Endothelial cell (in vitro differentiated cells): ENCODE measurements around the gene GID4. TPM values are rescaled to one million over a fixed set of nuclear protein-coding genes. Genes with fewer than 3 reads are reported as not detected.
A peak's percentile ranks its signal among the peaks of the same experiment; 100 is the strongest.
"Not testable (repeated sequence)": the region's sequence is repeated elsewhere in the genome, so short reads cannot be mapped to it uniquely, and the experiment has no call there.

Source experiments
- DNase-seq: peaks from one replicate; pipeline ENCODE4 v3.0.0; 2021; ENCODE audit warnings: low spot score
- H3K27ac Mint-ChIP-seq: one replicate; pipeline ENCODE4 v1.8.0; 2021; ENCODE audit warnings: mixed read lengths, inconsistent platforms; ENCODE audit not compliant: unreplicated experiment
- H3K27me3 Mint-ChIP-seq: one replicate; pipeline ENCODE4 v1.8.0; 2021; ENCODE audit warnings: mild to moderate bottlenecking, moderate library complexity, mixed read lengths, inconsistent platforms; ENCODE audit not compliant: unreplicated experiment
- H3K36me3 Mint-ChIP-seq: one replicate; pipeline ENCODE4 v1.8.0; 2021; ENCODE audit warnings: mild to moderate bottlenecking, low read depth, mixed read lengths, inconsistent platforms; ENCODE audit not compliant: unreplicated experiment
- H3K4me1 Mint-ChIP-seq: one replicate; pipeline ENCODE4 v1.8.0; 2021; ENCODE audit warnings: mild to moderate bottlenecking, mixed read lengths, inconsistent platforms; ENCODE audit not compliant: unreplicated experiment
- H3K4me3 Mint-ChIP-seq: one replicate; pipeline ENCODE4 v1.8.0; 2021; ENCODE audit warnings: mild to moderate bottlenecking, mixed read lengths, inconsistent platforms; ENCODE audit not compliant: unreplicated experiment
- H3K9me3 Mint-ChIP-seq: one replicate; pipeline ENCODE4 v1.8.0; 2021; ENCODE audit warnings: mixed read lengths, inconsistent platforms; ENCODE audit not compliant: unreplicated experiment
- total RNA-seq: library from RNA; stranded (reverse); fragmentation: NEBNext Ultra II Directional; extraction: Animal tissue kit (Norgen Biotek cat#: 25700); gene quantifications from one replicate; pipeline ENCODE4 v1.2.1, GENCODE V29; 2021; ENCODE audit not compliant: unreplicated experiment
- TF ChIP-seq, protein P1 (sequence below): fragments of 200-600 bp; sonication (generic); IDR thresholded peaks from one replicate; pipeline ENCODE4 v1.5.0; 2021; ENCODE audit warnings: antibody characterized with exemption; ENCODE audit not compliant: unreplicated experiment

GID4 gene
- total RNA-seq, 1 donor from 2014 or later = 15.5 TPM

DNA sequence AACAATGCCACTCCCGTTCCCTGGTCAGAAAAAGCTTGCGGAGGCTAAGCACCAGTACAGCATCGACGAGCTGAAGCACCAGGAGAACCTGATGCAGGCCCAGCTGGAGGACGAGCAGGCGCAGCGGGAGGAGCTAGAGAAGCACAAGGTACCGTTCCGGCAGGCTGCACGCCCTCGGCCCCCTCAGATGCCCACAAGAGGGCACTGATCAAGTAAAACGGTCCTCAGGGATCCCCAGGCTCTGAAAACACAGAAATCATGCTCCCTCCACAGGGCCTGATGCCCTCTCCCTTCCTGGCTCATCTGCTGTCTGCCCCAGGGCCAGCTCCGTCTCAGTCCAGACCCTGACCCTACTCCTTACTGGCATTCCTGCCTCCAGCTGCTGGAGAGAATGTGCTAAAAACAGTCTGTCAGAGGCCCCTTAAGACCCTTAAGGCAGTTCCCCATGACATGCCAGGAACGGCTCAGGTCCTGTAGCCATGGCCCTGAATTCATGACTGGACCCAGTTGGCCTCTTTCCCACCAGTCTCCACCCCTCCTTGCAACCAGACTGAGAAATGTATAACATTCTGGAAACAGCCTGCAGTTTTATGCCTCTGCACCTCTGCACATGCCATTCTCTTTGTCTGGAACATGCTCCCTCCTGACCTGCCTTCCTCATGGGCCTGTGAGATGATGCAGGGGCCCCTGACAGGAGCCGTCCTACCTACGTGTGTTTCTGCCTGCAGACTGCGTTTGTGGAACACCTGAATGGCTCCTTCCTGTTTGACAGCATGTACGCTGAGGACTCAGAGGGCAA, 44.7 kb upstream of the GID4 start:
- no peak overlapping the region for H3K27ac Mint-ChIP-seq
- peak; percentile 58 for DNase-seq
- peaks cover 4% of the 10 kb centered on the region for H3K36me3 Mint-ChIP-seq
- peaks cover 8% of the 10 kb centered on the region for H3K27me3 Mint-ChIP-seq
- no peaks in the 10 kb centered on the region for H3K4me1 Mint-ChIP-seq
- no peaks in the 10 kb centered on the region for H3K9me3 Mint-ChIP-seq
- no peak overlapping the region for H3K4me3 Mint-ChIP-seq
- TF ChIP-seq, protein P1, sequence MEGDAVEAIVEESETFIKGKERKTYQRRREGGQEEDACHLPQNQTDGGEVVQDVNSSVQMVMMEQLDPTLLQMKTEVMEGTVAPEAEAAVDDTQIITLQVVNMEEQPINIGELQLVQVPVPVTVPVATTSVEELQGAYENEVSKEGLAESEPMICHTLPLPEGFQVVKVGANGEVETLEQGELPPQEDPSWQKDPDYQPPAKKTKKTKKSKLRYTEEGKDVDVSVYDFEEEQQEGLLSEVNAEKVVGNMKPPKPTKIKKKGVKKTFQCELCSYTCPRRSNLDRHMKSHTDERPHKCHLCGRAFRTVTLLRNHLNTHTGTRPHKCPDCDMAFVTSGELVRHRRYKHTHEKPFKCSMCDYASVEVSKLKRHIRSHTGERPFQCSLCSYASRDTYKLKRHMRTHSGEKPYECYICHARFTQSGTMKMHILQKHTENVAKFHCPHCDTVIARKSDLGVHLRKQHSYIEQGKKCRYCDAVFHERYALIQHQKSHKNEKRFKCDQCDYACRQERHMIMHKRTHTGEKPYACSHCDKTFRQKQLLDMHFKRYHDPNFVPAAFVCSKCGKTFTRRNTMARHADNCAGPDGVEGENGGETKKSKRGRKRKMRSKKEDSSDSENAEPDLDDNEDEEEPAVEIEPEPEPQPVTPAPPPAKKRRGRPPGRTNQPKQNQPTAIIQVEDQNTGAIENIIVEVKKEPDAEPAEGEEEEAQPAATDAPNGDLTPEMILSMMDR = no peak

DNA sequence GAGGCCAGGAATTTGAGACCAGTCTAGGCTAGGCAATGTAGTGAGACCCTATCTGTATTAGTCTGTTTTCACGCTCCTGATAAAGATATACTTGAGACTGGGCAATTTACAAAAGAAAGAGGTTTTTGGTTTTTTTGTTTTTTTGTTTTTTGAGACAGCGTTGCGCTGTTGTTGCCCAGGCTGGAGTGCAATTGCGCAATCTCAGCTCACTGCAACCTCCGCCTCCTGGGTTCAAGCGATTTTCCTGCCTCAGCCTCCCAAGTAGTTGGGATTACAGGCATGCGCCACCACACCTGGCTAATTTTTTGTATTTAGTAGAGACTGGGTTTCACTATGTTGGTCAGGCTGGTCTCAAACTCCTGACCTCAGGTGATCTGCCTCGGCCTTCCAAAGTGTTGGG, 43.3 kb upstream of the GID4 start:
- DNase-seq, H3K27ac Mint-ChIP-seq, H3K4me3 Mint-ChIP-seq, H3K9me3 Mint-ChIP-seq, H3K36me3 Mint-ChIP-seq, H3K4me1 Mint-ChIP-seq, H3K27me3 Mint-ChIP-seq: not testable (repeated sequence)

DNA sequence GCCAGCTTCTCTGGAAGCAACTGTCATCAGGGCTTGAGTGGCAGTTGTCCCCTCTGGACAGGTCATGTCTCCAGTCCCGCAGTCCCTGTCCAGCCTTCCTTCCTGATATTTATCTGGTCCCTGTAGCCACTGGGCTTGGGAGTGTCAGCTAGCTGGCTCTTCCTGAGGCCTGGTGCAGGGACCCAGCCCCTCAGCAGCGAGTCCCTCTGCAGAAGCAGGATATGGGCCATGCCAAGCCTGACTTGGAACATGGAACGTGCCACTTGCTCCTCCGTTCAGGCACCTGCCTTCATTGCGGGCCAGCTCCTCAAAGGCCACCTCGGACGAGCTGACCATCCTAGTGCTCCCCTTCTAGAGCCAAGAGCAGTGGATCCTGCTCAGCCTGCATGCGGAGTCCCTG, 40.3 kb upstream of the GID4 start:
- Mint-ChIP-seq H3K4me3 (no peak overlapping the region), H3K27me3 (peaks cover 7% of the 10 kb centered on the region), H3K4me1 (peaks cover 3% of the 10 kb centered on the region), H3K36me3 (peaks cover 4% of the 10 kb centered on the region), H3K27ac (no peak overlapping the region), H3K9me3 (no peaks in the 10 kb centered on the region)
- no peak for DNase-seq
- TF ChIP-seq, protein P1 = no peak

DNA sequence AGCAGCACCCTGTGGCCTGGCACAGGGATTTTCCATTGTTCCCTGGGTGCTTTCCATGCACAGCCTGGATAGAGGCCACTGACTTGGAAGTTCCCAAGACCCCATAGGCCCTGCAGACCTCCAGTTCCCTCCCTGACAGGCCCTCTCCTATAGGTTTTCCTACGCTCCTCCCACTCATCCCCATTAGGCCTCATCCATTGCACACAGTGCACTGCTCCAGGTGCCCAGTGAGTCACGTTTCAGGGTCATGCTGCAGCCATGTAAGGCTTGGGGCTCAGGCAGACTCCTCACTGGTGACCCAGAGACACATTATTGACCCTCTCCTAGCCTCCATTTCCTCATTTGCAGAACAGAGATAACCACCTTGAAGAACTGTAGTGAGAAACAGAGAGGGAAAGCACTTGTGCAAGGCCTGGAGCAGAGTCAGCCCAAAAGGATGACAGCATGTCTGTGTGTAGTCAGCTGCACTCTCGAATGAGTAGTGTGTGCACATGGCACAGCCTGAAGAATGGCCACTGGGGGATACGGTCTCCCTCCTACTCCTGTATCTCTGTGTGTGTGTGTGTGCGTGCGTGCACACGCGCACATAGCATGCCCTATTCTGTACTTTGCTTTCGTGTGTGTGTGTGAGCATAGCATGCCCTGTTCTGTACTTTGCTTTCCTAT, 39.7 kb upstream of the GID4 start:
- Mint-ChIP-seq H3K27ac (no peak overlapping the region), H3K36me3 (peaks cover 4% of the 10 kb centered on the region), H3K4me1 (peaks cover 3% of the 10 kb centered on the region), H3K4me3 (no peak overlapping the region), H3K9me3 (no peaks in the 10 kb centered on the region), H3K27me3 (peaks cover 7% of the 10 kb centered on the region)
- TF ChIP-seq, protein P1 = no peak
- DNase-seq = no peak

DNA sequence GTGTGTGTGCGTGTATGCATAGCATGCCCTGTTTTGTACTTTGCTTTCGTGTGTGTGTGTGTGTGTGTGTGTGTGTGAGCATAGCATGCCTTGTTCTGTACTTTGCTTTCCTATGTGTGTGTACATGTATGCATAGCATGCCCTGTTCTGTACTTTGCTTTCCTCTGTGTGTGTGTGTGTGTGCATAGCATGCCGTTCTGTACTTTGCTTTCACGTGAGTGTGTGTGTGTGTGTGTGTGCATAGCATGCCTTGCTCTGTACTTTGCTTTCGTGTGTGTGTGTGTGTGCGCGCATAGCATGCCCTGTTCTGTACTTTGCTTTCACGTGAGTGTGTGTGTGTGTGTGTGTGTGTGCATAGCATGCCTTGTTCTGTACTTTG, 39.2 kb upstream of the GID4 start:
- H3K36me3 Mint-ChIP-seq = peaks cover 3% of the 10 kb centered on the region
- TF ChIP-seq, protein P1 = no peak
- DNase-seq = no peak
- H3K27me3 Mint-ChIP-seq = peaks cover 4% of the 10 kb centered on the region
- peaks cover 3% of the 10 kb centered on the region for H3K4me1 Mint-ChIP-seq
- no peaks in the 10 kb centered on the region for H3K9me3 Mint-ChIP-seq
- no peak overlapping the region for H3K4me3 Mint-ChIP-seq
- H3K27ac Mint-ChIP-seq = peak overlapping the region; percentile 20
